GM18909 (cell line): ENCODE results near the gene CCDC134.

Experiments used
- ATAC-seq: cut with Tn5 transposase; IDR thresholded peaks from one replicate; pipeline ENCODE4 v1.9.1; 2021; ENCODE audit warnings: mild to moderate bottlenecking; ENCODE audit not compliant: unreplicated experiment, poor library complexity

Gene CCDC134

DNA sequence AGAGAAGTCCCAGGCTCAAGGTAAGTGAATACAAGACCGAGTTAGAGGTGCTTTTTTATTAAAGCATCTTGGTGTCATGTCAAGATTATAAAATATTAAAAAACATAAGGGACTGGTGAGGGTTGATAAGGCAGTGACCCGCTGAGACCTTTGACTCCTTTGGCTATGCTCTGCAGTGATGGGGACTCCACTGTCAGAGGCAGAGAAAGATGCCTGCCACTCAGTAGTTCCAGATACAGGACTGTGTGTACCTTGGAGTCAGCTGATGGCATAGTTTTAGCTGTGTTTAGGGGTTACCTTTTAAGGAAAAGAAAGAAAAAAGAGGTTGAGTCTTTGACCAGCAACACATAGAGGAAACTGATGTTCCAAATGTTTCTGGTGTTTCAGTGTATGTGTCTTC is 73.6 kb downstream of the CCDC134 start:
- no peak for ATAC-seq

DNA sequence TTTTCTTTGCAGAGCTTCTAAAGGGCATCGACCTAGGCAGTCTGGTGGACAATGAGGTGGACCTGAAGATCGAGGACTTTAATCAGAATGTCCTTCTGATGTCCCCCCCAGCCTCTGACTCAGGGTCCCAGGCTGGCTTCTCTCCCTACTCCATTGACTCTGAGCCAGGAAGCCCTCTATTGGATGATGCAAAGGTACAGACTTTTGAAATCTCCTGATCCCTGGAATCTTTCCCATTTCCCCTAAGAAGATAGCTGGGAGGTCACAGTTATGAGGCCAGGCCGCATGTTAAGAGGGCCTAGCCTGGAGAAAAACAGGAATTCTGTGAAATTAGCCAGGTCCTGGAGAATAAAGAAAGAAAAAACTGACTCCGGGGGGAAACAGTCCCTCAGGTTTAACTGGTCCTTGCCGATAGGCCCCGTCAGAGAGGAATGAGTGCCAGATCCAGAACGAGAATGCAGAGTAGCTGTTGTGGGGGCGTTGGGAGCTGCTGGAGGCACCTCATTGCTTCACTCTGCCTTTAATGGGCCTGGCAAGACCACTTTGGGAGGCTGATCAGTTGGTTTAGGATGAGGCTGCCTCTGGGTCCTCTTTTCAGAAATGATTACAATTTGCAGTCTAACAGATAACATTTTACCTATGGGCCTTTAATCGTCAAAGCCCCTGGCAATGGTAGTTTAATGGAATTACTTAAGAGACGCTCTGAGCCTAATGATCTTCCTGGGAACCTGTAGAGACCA is 75.2 kb downstream of the CCDC134 start:
- ATAC-seq = no peak
